Mesothelial cell of epicardium (in vitro differentiated cells): Measurements from ENCODE around the gene HLA-DPB1. TPM values are rescaled to one million over a fixed set of nuclear protein-coding genes. Genes with fewer than 3 reads are reported as not detected.
"Not testable (repeated sequence)": the region's sequence is repeated elsewhere in the genome, so short reads cannot be mapped to it uniquely, and the experiment has no call there.

Source experiments
- DNase-seq, 2 experiments: peaks; one replicate each; pipeline ENCODE4 v3.0.0; 2021; ENCODE audit warnings: low spot score in 2 of 2; ENCODE audit not compliant: unreplicated experiment in 2 of 2
- H3K27ac Mint-ChIP-seq: 2 replicates; pipeline ENCODE4 v1.8.0; 2021; ENCODE audit warnings: mixed read lengths
- H3K27me3 Mint-ChIP-seq: 2 replicates; pipeline ENCODE4 v1.8.0; 2021; ENCODE audit warnings: low read depth, mixed read lengths
- H3K36me3 Mint-ChIP-seq: 2 replicates; pipeline ENCODE4 v1.8.0; 2021; ENCODE audit warnings: mixed read lengths
- H3K4me1 Mint-ChIP-seq: 2 replicates; pipeline ENCODE4 v1.8.0; 2021; ENCODE audit warnings: mixed read lengths
- H3K4me3 Mint-ChIP-seq: 2 replicates; pipeline ENCODE4 v1.8.0; 2021; ENCODE audit warnings: mild to moderate bottlenecking, moderate library complexity, mixed read lengths
- H3K9me3 Mint-ChIP-seq: 2 replicates; pipeline ENCODE4 v1.8.0; 2021; ENCODE audit warnings: mixed read lengths
- CTCF ChIP-seq: fragments of 200-600 bp; sonication (generic); IDR thresholded peaks from one replicate; pipeline ENCODE4 v1.5.0; 2021; ENCODE audit warnings: antibody characterized with exemption; ENCODE audit not compliant: unreplicated experiment
- total RNA-seq: library from RNA; stranded (reverse); gene quantifications from 3 replicates; pipeline ENCODE4 v1.2.1, GENCODE V29; 2021

HLA-DPB1 gene
- total RNA-seq, 1 donor from 2014 or later, result 12.7 TPM

DNA sequence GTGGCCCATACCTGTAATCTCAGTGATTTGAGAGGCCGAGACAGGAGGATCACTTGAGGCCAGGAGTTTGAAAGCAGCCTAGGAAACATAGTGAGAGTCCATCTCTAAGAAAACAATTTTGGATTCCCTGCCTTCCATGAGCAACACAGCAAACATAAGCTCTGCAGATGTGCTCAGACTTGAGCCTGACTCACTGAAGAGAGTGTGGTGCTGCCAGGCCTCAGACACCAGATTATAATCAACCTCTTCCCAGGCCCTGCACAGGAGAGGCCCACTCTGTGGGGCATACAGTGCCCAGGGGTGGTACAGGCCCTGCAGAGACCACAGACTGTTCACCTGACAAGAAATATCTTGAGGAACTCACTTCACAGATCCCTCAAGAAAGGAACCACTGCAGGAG is 19.9 kb downstream of the HLA-DPB1 start:
- Mint-ChIP-seq H3K27ac (no peak overlapping the region), H3K4me1 (no peaks in the 10 kb centered on the region), H3K9me3 (peaks cover 33% of the 10 kb centered on the region), H3K36me3 (no peaks in the 10 kb centered on the region), H3K4me3 (no peak overlapping the region), H3K27me3 (peaks cover 39% of the 10 kb centered on the region)
- TF ChIP-seq CTCF, result no peak
- DNase-seq, result no peak

DNA sequence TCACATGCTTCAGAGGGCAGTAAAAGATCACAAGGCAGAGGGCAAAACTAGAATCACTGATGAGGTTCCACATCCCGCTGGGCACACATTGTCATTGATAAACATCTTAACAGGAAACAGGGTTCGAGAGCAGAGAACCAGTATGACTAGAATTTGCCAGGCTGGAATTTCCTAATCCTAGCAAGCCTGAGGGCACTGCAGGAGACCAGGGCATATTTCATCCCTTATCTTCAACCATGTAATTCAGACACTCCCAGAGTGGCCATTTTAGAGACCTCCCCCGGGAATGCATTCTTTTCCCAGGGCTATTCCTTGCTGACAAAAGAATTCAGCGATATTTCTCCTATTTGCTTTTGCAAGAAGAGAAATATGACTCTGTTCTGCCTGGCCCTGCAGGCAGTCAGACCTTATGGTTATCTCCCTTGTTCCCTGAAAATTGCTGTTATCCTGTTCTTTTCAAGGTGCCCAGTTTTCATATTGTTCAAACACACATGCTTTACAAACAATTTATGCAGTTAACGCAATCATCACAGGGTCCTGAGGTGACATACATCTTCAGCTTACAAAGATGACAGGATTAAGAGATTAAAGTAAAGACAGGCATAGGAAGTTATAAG is 25.4 kb downstream of the HLA-DPB1 start:
- H3K4me1 Mint-ChIP-seq, H3K27ac Mint-ChIP-seq, H3K4me3 Mint-ChIP-seq, H3K36me3 Mint-ChIP-seq, DNase-seq: not testable (repeated sequence)
- Mint-ChIP-seq H3K9me3 (peaks cover 49% of the 10 kb centered on the region), H3K27me3 (peaks cover 42% of the 10 kb centered on the region)

DNA sequence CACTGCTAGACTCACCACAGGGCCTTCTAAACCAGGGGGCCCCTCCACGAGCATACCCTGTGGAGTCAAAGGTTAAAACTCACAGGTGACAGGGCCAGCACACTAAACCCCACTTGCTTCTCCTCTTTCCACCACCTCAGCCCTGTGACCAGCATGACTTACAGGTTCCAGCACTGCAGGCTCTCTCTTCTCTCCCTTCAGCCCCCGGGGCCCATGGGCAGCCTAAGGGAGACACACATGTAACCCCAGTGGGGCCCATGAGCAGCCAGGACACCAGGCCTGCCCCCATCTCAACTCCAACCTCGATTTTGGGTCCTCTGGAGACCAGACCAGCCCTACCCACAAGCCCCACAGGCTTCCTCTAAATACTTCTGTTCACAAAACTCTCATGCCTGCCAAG is 28.0 kb downstream of the HLA-DPB1 start:
- Mint-ChIP-seq H3K27me3 (peaks cover 52% of the 10 kb centered on the region), H3K9me3 (peaks cover 34% of the 10 kb centered on the region), H3K27ac (no peak overlapping the region), H3K36me3 (no peaks in the 10 kb centered on the region), H3K4me3 (no peak overlapping the region), H3K4me1 (no peaks in the 10 kb centered on the region)
- no peak for DNase-seq
- TF ChIP-seq CTCF, result no peak

GRCh38 chr6:33104887-33105286 is 29.1 kb downstream of the HLA-DPB1 start:
- TF ChIP-seq CTCF, result no peak
- Mint-ChIP-seq H3K27ac (no peak overlapping the region), H3K4me3 (no peak overlapping the region), H3K36me3 (no peaks in the 10 kb centered on the region), H3K4me1 (no peaks in the 10 kb centered on the region), H3K27me3 (peaks cover 56% of the 10 kb centered on the region), H3K9me3 (peaks cover 24% of the 10 kb centered on the region)
- no peak for DNase-seq

DNA sequence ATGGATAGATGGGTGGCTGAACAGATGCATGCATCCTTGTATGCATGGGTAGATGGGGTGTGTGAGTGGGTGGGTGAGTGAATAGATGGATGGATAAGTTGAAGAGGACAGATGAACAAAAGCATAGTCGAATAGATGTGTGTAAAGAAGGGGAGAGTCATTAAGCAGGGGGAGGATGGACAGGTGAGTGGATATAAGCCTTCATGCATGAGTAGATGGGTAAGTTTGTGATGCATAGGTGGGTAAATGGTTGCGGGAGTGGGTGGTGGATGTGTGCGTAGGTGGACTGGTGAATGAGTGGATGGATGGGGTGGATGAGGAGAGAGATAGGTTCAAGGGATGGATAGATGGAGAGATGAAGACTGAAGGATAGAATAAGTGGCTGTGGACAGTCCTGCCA is 29.6 kb downstream of the HLA-DPB1 start:
- DNase-seq, result no peak
- H3K27ac Mint-ChIP-seq, result no peak overlapping the region
- no peaks in the 10 kb centered on the region for H3K36me3 Mint-ChIP-seq
- peaks cover 19% of the 10 kb centered on the region for H3K9me3 Mint-ChIP-seq
- H3K4me1 Mint-ChIP-seq, result no peaks in the 10 kb centered on the region
- H3K4me3 Mint-ChIP-seq, result no peak overlapping the region
- TF ChIP-seq CTCF, result no peak
- peaks cover 61% of the 10 kb centered on the region for H3K27me3 Mint-ChIP-seq

DNA sequence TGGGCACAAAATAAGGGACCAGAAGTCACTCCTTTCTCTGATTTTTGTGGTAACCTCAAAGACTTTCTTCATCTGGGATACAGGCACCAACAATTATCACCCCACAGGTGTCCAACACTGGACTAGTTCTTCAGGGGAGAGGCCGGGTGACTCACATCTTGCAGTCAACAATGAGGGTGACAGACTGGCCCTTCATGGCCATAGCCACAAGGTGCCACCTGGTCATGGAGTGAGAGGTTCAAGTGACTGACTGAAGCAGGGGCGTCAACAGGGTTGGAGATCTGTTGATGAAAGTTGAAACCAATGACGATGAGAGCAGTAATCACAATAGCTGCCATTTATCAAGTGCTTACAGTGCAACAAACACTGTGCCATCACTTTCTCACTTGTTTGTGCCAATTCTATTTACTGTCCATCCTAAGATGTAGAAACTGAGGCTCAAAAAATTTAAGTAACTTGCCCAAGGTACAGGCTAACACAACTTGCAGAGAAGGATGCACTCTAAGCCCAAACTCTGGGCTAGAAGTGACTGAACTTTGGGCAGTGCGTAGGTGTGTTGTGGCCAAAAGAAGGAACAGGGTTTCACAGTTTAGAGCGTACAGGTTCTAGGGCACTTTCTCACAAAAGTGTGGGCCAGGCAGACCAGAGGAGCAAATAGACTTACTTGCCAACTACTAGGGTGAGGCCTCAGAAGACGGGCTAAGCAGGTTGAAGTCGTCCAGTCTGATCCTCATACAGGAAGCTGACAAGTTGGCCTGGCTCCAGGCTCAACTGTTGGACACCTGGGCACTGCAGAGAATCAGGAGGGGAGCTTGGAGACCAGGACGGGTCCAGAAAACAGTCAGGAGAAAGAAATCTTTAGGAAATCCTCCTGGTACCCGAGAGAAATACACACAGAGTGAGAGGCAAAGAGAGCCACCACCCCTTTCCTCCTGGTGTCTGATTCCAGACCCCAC is 30.4 kb downstream of the HLA-DPB1 start:
- H3K27me3 Mint-ChIP-seq, result peaks cover 69% of the 10 kb centered on the region
- DNase-seq, result no peak
- no peaks in the 10 kb centered on the region for H3K4me1 Mint-ChIP-seq
- H3K36me3 Mint-ChIP-seq, result no peaks in the 10 kb centered on the region
- no peak for TF ChIP-seq CTCF
- peaks cover 12% of the 10 kb centered on the region for H3K9me3 Mint-ChIP-seq
- H3K4me3 Mint-ChIP-seq, result no peak overlapping the region
- no peak overlapping the region for H3K27ac Mint-ChIP-seq
